Stomach (tissue), 4 donors: ENCODE data around the gene FLYWCH2.
A peak's percentile ranks its signal among the peaks of the same experiment; 100 is the strongest.

Source experiments
- EP300 ChIP-seq: sonication (generic); formaldehyde crosslinking; IDR thresholded peaks from one replicate; pipeline ENCODE4 v1.6.1; 2017; ENCODE audit warnings: antibody characterized with exemption
- TF ChIP-seq, protein P1 (sequence below), 7 experiments: fragments of 450-650 bp in 4 of 7; fragments of 200-600 bp in 3 of 7; sonication (generic) in 3 of 7; IDR thresholded peaks; one replicate each; pipeline ENCODE4 v1.5.1; 2016 to 2019; ENCODE audit warnings: antibody characterized with exemption in 7 of 7, control low read depth in 2 of 7, mild to moderate bottlenecking in 1 of 7

DNA sequence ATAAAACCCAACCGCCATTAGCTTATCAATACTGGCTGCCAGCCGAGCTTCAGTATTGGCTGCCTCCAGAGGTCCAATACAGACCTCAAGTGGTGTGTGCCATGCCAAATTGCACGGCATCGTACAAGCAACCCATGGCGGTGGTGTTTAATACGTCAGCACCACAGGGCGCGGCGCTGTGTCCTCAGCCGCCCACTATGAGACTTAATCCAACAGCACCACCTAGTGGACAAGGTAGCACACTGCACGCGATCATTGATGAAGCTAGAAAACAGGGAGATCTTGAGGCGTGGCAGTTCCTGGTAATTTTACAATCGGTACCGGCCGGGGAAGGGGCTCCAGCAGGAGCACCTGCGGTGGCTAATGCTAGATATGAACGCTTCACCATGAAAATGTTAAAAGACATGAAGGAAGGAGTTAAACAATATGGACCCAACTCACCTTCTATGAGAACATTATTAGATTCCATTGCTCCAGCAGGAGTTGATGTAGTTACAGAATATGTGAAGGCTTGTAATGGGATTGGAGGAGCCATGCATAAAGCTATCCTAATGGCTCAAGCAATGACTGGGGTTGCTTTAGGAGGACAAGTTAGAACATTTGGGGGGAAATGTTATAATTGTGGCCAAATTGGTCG is 44.1 kb downstream of the FLYWCH2 start:
- TF ChIP-seq, protein P1, sequence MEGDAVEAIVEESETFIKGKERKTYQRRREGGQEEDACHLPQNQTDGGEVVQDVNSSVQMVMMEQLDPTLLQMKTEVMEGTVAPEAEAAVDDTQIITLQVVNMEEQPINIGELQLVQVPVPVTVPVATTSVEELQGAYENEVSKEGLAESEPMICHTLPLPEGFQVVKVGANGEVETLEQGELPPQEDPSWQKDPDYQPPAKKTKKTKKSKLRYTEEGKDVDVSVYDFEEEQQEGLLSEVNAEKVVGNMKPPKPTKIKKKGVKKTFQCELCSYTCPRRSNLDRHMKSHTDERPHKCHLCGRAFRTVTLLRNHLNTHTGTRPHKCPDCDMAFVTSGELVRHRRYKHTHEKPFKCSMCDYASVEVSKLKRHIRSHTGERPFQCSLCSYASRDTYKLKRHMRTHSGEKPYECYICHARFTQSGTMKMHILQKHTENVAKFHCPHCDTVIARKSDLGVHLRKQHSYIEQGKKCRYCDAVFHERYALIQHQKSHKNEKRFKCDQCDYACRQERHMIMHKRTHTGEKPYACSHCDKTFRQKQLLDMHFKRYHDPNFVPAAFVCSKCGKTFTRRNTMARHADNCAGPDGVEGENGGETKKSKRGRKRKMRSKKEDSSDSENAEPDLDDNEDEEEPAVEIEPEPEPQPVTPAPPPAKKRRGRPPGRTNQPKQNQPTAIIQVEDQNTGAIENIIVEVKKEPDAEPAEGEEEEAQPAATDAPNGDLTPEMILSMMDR (IDR thresholded peaks at IDR 0.05): peak in 5 of 7 experiments; percentile 96 to 99 (median 96)
- TF ChIP-seq EP300: no peak
